IMR-90 (cell line): Measurements from ENCODE around the gene VIPR2. TPM values are rescaled to one million over a fixed set of nuclear protein-coding genes. Genes with fewer than 3 reads are reported as not detected.

ENCODE experiments used
- ATAC-seq: fragments of 200-7000 bp; cut with Tn5 transposase; 2 replicates; pipeline ENCODE4 v1.9.1; 2020; ENCODE audit warnings: low read depth, mild to moderate bottlenecking, moderate library complexity
- BruUV-seq: library from RNA; stranded (reverse); fragments of 400-500 nt; replicated peaks from 2 replicates; lab custom pipeline; 2021; lab: Mats Ljungman, UMichigan
- CTCF ChIA-PET: fragments of 300-600 bp; formaldehyde crosslinking; extraction: SDS; loops from one replicate; lab custom pipeline; 2021; ENCODE audit warnings: antibody characterized with exemption; lab: Yijun Ruan, JAX
- POLR2A ChIA-PET: fragments of 300-600 bp; sonication (Branson Sonifier 250); formaldehyde crosslinking; loops from one replicate; lab custom pipeline; 2022; ENCODE audit warnings: antibody characterized with exemption; ENCODE audit not compliant: unreplicated experiment; lab: Charles Lee
- DNase-seq: peaks from one replicate; pipeline ENCODE4 v3.0.0; 2013
- H2AFZ ChIP-seq: replicated peaks from 2 replicates; pipeline ENCODE3; 2013; ENCODE audit warnings: low read length, mild to moderate bottlenecking; ENCODE audit not compliant: poor library complexity
- H2AK5ac ChIP-seq: 2 replicates; pipeline ENCODE4 v1.6.1; 2013; ENCODE audit warnings: low read depth, low read length, inconsistent platforms
- H2AK9ac ChIP-seq: replicated peaks from 2 replicates; pipeline ENCODE3; 2013; ENCODE audit warnings: mild to moderate bottlenecking, low read depth, low read length, moderate library complexity; ENCODE audit not compliant: poor library complexity
- H2BK120ac ChIP-seq: 2 replicates; pipeline ENCODE4 v1.6.1; 2013; ENCODE audit warnings: low read depth, low read length, inconsistent platforms
- H2BK15ac ChIP-seq: 3 replicates; pipeline ENCODE4 v1.6.1; 2013; ENCODE audit warnings: low read depth, low read length, inconsistent platforms
- H2BK20ac ChIP-seq: 2 replicates; pipeline ENCODE4 v1.6.1; 2013; ENCODE audit warnings: low read depth, mild to moderate bottlenecking, inconsistent platforms, low read length, moderate library complexity
- H2BK5ac ChIP-seq: 2 replicates; pipeline ENCODE4 v1.6.1; 2013; ENCODE audit warnings: mild to moderate bottlenecking, low read depth, low read length, inconsistent platforms; ENCODE audit not compliant: poor library complexity, severe bottlenecking
- H3K14ac ChIP-seq: replicated peaks from 2 replicates; pipeline ENCODE4 v1.6.1; 2013; ENCODE audit warnings: low read depth, low read length, inconsistent platforms
- H3K18ac ChIP-seq: 2 replicates; pipeline ENCODE4 v1.6.1; 2013; ENCODE audit warnings: low read depth, low read length, control low read depth
- H3K23ac ChIP-seq: 2 replicates; pipeline ENCODE4 v1.6.1; 2013; ENCODE audit warnings: low read depth, low read length, inconsistent platforms
- H3K27ac ChIP-seq: 2 replicates; pipeline ENCODE4 v1.5.1; 2013; ENCODE audit warnings: mild to moderate bottlenecking, control low read depth, low read length; ENCODE audit not compliant: insufficient read depth
- H3K27me3 ChIP-seq: 2 replicates; pipeline ENCODE4 v1.6.1; 2013; ENCODE audit warnings: low read length; ENCODE audit not compliant: control insufficient read depth, insufficient read depth
- H3K36me3 ChIP-seq: 2 replicates; pipeline ENCODE4 v1.6.1; 2013; ENCODE audit warnings: low read length, mixed read lengths; ENCODE audit not compliant: control insufficient read depth, insufficient read depth
- H3K4ac ChIP-seq: 2 replicates; pipeline ENCODE4 v1.6.1; 2013; ENCODE audit warnings: low read depth, low read length, inconsistent platforms
- H3K4me1 ChIP-seq: 2 replicates; pipeline ENCODE4 v1.6.1; 2013; ENCODE audit warnings: low read length, mixed read lengths; ENCODE audit not compliant: control insufficient read depth, insufficient read depth
- H3K4me2 ChIP-seq: 2 replicates; pipeline ENCODE4 v1.6.1; 2013; ENCODE audit warnings: low read depth, mild to moderate bottlenecking, control low read depth, low read length, moderate library complexity
- H3K4me3 ChIP-seq: 2 replicates; pipeline ENCODE4 v1.5.1; 2013; ENCODE audit warnings: low read depth, mild to moderate bottlenecking, control low read depth, low read length, moderate library complexity; ENCODE audit not compliant: insufficient read depth
- H3K56ac ChIP-seq: 2 replicates; pipeline ENCODE4 v1.6.1; 2013; ENCODE audit warnings: low read length, inconsistent platforms; ENCODE audit not compliant: insufficient read depth; ENCODE audit errors: extremely low read depth
- H3K79me1 ChIP-seq, 2 experiments: 2 replicates each; pipeline ENCODE4 v1.6.1; 2013; ENCODE audit warnings: low read length in 2 of 2, inconsistent platforms in 1 of 2, low read depth in 1 of 2
- H3K9ac ChIP-seq: 2 replicates; pipeline ENCODE4 v1.6.1; 2013; ENCODE audit warnings: low read depth, low read length, control low read depth
- H3K9me1 ChIP-seq: 2 replicates; pipeline ENCODE4 v1.6.1; 2013; ENCODE audit warnings: low read length, inconsistent platforms; ENCODE audit not compliant: insufficient read depth
- H3K9me3 ChIP-seq: 2 replicates; pipeline ENCODE4 v1.6.1; 2013; ENCODE audit warnings: low read length; ENCODE audit not compliant: control insufficient read depth, insufficient read depth
- H4K20me1 ChIP-seq: 2 replicates; pipeline ENCODE4 v1.6.1; 2013; ENCODE audit warnings: low read length, inconsistent platforms; ENCODE audit not compliant: insufficient read depth
- H4K5ac ChIP-seq: 2 replicates; pipeline ENCODE4 v1.6.1; 2013; ENCODE audit warnings: mild to moderate bottlenecking, low read depth, low read length, control low read depth
- H4K8ac ChIP-seq, 2 experiments: 2 replicates each; pipeline ENCODE4 v1.6.1; 2013; ENCODE audit warnings: low read depth in 2 of 2, low read length in 2 of 2, control low read depth in 1 of 2, inconsistent platforms in 1 of 2
- H4K91ac ChIP-seq: 2 replicates; pipeline ENCODE4 v1.6.1; 2013; ENCODE audit warnings: low read depth, low read length, inconsistent platforms; ENCODE audit not compliant: insufficient read depth
- BHLHE40 ChIP-seq: fragments of 150-350 bp; IDR thresholded peaks from 2 replicates; pipeline ENCODE4 v1.6.1; 2016; ENCODE audit warnings: mild to moderate bottlenecking, low read depth, low read length
- CEBPB ChIP-seq: IDR thresholded peaks from 2 replicates; pipeline ENCODE4 v1.6.1; 2012; ENCODE audit warnings: low read depth, low read length, improper control_type of control experiment
- CHD1 ChIP-seq: IDR thresholded peaks from 2 replicates; pipeline ENCODE4 v1.6.1; 2012; ENCODE audit warnings: low read depth, low read length, improper control_type of control experiment
- CTCF ChIP-seq: conservative IDR thresholded peaks from 2 replicates; pipeline ENCODE4 v1.5.1; 2012; ENCODE audit warnings: mild to moderate bottlenecking, low read depth, low read length, improper control_type of control experiment
- ELK1 ChIP-seq: fragments of 150-350 bp; IDR thresholded peaks from 2 replicates; pipeline ENCODE4 v1.6.1; 2016; ENCODE audit warnings: low read depth, mild to moderate bottlenecking, low read length, moderate library complexity, borderline replicate concordance
- FOS ChIP-seq: fragments of 150-350 bp; IDR thresholded peaks from 2 replicates; pipeline ENCODE4 v1.6.1; 2016; ENCODE audit warnings: low read depth, low read length
- MAFK ChIP-seq: IDR thresholded peaks from 2 replicates; pipeline ENCODE4 v1.6.1; 2012; ENCODE audit warnings: low read depth, low read length, improper control_type of control experiment
- MAZ ChIP-seq: IDR thresholded peaks from 2 replicates; pipeline ENCODE4 v1.6.1; 2012; ENCODE audit warnings: low read depth, mild to moderate bottlenecking, low read length, improper control_type of control experiment, moderate library complexity, borderline replicate concordance
- MXI1 ChIP-seq: IDR thresholded peaks from 2 replicates; pipeline ENCODE4 v1.6.1; 2012; ENCODE audit warnings: low read depth, mild to moderate bottlenecking, low read length, moderate library complexity, borderline replicate concordance
- NFE2L2 ChIP-seq: fragments of 150-350 bp; IDR thresholded peaks from 2 replicates; pipeline ENCODE4 v1.6.1; 2016; ENCODE audit warnings: low read depth, mild to moderate bottlenecking, low read length
- POLR2A ChIP-seq: IDR thresholded peaks from 2 replicates; pipeline ENCODE4 v1.6.1; 2012; ENCODE audit warnings: mild to moderate bottlenecking, low read depth, low read length
- RAD21 ChIP-seq: IDR thresholded peaks from 2 replicates; pipeline ENCODE4 v1.6.1; 2012; ENCODE audit warnings: low read length, improper control_type of control experiment
- RCOR1 ChIP-seq: IDR thresholded peaks from 2 replicates; pipeline ENCODE4 v1.6.1; 2012; ENCODE audit warnings: mild to moderate bottlenecking, low read length, improper control_type of control experiment; ENCODE audit not compliant: insufficient replicate concordance
- RFX5 ChIP-seq: IDR thresholded peaks from 2 replicates; pipeline ENCODE4 v1.8.0; 2012; ENCODE audit warnings: low read depth, mild to moderate bottlenecking, low read length, moderate library complexity
- SMC3 ChIP-seq: fragments of 150-350 bp; IDR thresholded peaks from 2 replicates; pipeline ENCODE4 v1.6.1; 2016; ENCODE audit warnings: low read depth, mild to moderate bottlenecking, antibody characterized with exemption, low read length, moderate library complexity
- WGBS, 2 experiments: methylation state at CpG; one replicate each; pipeline versions ENCODE4 v1.1.5 to v1.1.7; 2013; ENCODE audit warnings: missing lambda C conversion rate in 2 of 2; ENCODE audit not compliant: insufficient read length in 1 of 2; ENCODE audit errors: extremely low coverage in 2 of 2; 5-methylcytosine and 5-hydroxymethylcytosine counted together
- dilution Hi-C: fragments of 300-500 bp; cut with HindIII; formaldehyde crosslinking; loops from one replicate; pipeline ENCODE4 v1.14.3; 2018; ENCODE audit warnings: low sequenced_read_pairs; ENCODE audit not compliant: unreplicated experiment
- in situ Hi-C: fragments of 300-500 bp; cut with MboI; formaldehyde crosslinking; loops from 3 replicates; pipeline ENCODE4 v1.14.3; 2019; ENCODE audit warnings: low sequenced_read_pairs, inconsistent platforms, mixed read lengths
- intact Hi-C: fragments of 100-400 bp; cut with micrococcal nuclease; formaldehyde crosslinking; loops from 2 replicates; pipeline ENCODE4 v1.10.0; 2022
- polyA plus RNA-seq, 3 experiments: library from polyadenylated mRNA; depleted of rRNA; stranded (reverse); fragments of >200 nt; gene quantifications; 2 replicates each; pipeline ENCODE4 v1.2.3, GENCODE V29; 2012; ENCODE audit warnings: low replicate concordance in 1 of 3
- total RNA-seq: library from RNA; depleted of rRNA; stranded (reverse); fragments of >200 nt; gene quantifications from 2 replicates; pipeline ENCODE4 v1.2.3, GENCODE V29; 2012
- TF ChIP-seq, protein P1 (sequence below): fragments of 150-350 bp; IDR thresholded peaks from 2 replicates; pipeline ENCODE4 v1.6.1; 2017; ENCODE audit warnings: mild to moderate bottlenecking, antibody characterized with exemption, low read length, low read depth

Gene VIPR2
- total and polyA plus RNA-seq, 2 of the 4 experiments (the other 2 are of a cell fraction): not detected

DNA sequence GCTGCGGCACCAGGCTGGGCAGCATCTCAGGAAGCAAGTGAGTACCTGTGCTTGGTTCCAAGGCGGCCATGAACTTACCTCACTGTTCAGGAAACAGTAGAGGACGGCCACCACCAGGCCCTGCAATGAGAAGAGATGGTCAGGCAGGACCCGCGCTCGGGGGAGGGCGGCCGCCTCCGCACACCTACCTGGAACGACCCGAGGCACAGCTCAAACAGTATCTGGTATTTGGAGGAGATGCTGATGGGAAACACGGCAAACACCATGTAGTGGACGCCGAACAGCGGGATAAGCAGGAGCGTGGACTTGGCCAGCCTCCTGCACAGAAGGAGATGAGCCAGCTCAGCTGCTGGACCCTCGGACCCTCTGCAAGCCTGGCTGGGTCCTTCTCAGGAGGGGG lies 112.9 kb downstream of the VIPR2 start:
- Histone ChIP-seq H2BK20ac (no peak overlapping the region), H4K20me1 (no peaks in the 10 kb centered on the region), H3K4me2 (no peak overlapping the region), H2BK15ac (no peak overlapping the region), H4K91ac (no peak overlapping the region), H2BK120ac (no peak overlapping the region), H3K9me1 (no peaks in the 10 kb centered on the region), H2AK5ac (no peak overlapping the region), H3K27me3 (no peaks in the 10 kb centered on the region; the same call in 1 of the 2 replicates), H3K36me3 (no peaks in the 10 kb centered on the region), H3K9me3 (peaks cover 19% of the 10 kb centered on the region), H3K9ac (no peak overlapping the region), H3K4ac (no peak overlapping the region), H4K5ac (no peak overlapping the region), H4K8ac (no peak overlapping the region), H3K56ac (no peak overlapping the region), H2BK5ac (no peak overlapping the region), H3K27ac (no peak overlapping the region), H3K14ac (no peak overlapping the region), H3K23ac (no peak overlapping the region), H3K4me3 (no peak overlapping the region), H3K79me1 (no peaks in the 10 kb centered on the region), H3K18ac (no peak overlapping the region), H3K4me1 (no peaks in the 10 kb centered on the region; the same call in 1 of the 2 replicates), H2AFZ (no peak overlapping the region), H2AK9ac (no peak overlapping the region)
- BruUV-seq: no TSS peak
- no peak for TF ChIP-seq MXI1
- no peak for TF ChIP-seq CTCF
- no peak for TF ChIP-seq RFX5
- TF ChIP-seq RCOR1: no peak
- TF ChIP-seq RAD21: no peak
- TF ChIP-seq FOS: no peak
- no peak for TF ChIP-seq MAZ
- no peak for TF ChIP-seq CHD1
- TF ChIP-seq NFE2L2: no peak
- no peak for TF ChIP-seq ELK1
- no peak for TF ChIP-seq SMC3
- TF ChIP-seq MAFK: no peak
- no peak for TF ChIP-seq POLR2A
- no peak for TF ChIP-seq BHLHE40
- TF ChIP-seq CEBPB: no peak
- TF ChIP-seq, protein P1, sequence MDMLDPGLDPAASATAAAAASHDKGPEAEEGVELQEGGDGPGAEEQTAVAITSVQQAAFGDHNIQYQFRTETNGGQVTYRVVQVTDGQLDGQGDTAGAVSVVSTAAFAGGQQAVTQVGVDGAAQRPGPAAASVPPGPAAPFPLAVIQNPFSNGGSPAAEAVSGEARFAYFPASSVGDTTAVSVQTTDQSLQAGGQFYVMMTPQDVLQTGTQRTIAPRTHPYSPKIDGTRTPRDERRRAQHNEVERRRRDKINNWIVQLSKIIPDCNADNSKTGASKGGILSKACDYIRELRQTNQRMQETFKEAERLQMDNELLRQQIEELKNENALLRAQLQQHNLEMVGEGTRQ: no peak
- ATAC-seq (no peak), DNase-seq (no peak)
- 100% methylated on average over 1 of the region's 17 CpGs; no CpG with 5 or more reads in 1 of the 2 experiments for WGBS, 2 experiments
- CTCF ChIA-PET: no interaction called here
- in situ Hi-C loops: no loop called here
- intact Hi-C loops: no loop called here
- dilution Hi-C loops: no loop called here
- POLR2A ChIA-PET: no interaction called here
